ENCODE data around the gene GPC6.

The GPC6 gene

GRCh38 chr13:93963266-93964145, 736.9 kb downstream of the GPC6 start:
- DNase-seq, result no peak

DNA sequence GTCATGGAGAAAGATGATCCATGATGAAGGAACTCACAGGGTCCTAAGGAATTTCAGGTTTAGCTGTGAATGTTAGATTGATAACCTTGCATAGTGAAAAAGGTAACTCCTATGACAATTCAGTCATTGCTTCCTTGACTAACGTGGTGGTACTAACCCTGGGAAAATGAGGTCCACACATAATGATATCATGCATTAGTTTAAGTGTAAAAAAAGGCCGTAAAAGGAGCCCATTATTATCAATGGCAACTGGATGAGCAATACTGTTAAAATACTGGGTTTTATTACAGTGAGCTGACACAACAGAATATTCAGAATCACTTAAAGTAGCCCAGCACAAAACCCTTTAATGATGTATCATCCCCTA, 737.5 kb downstream of the GPC6 start:
- no peak for DNase-seq

DNA sequence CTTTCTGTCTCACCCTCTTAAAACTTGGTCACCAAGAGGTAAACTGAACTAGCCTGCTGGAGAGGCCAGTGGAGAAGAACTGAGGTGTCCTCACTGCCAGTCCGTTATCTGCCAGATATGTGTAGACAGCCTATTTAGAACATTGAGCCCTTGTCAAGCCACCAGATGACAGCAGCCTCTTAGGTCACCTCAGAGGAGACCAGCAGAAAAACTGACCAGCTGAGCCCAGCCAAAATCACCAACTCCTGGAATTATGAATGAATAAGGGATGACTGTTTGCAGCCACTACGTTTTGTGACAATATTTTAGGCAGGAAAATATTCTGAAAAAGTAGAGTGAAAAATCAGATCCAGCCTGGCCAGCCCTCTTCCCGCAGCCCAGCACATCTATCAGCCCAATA, 739.0 kb downstream of the GPC6 start:
- no peak for DNase-seq

GRCh38 chr13:93966267-93966936, 739.8 kb downstream of the GPC6 start:
- no peak for DNase-seq

GRCh38 chr13:93967286-93967685, 740.7 kb downstream of the GPC6 start:
- no peak for DNase-seq

- no peak for DNase-seq
These were observed 748.6 kb downstream of the GPC6 start for GRCh38 chr13:93975242-93975641.

- DNase-seq, result no peak
These were observed 749.9 kb downstream of the GPC6 start for GRCh38 chr13:93976528-93976927.

GRCh38 chr13:93977986-93978385, 751.4 kb downstream of the GPC6 start:
- no peak for DNase-seq

DNA sequence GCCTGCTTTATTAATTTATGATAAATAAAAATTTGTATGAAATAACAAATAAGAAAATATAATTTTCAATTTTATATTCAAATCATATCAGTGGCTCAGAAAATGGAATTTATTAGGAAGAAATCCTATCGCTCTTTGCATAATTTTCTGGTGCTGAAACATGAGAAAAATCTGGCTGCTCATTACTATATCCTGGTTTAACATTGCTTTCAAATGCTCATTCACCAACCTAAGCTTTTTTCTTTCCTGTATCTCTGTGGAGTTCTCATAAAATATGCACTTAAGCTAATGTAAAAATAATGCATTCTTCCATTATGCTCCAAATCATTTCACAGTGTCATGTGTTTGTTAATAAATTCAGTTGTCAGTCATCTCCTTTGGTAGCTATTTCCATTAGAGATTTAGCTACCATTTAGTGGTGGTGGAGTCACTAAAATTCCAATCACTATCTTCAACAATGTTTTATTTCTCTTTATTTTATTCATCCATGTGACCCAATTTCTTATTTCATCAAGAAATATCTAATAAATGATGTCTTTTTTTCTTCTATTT, 754.9 kb downstream of the GPC6 start:
- no peak for DNase-seq

- DNase-seq, result no peak
These were observed 755.7 kb downstream of the GPC6 start for GRCh38 chr13:93982179-93982918.

DNA sequence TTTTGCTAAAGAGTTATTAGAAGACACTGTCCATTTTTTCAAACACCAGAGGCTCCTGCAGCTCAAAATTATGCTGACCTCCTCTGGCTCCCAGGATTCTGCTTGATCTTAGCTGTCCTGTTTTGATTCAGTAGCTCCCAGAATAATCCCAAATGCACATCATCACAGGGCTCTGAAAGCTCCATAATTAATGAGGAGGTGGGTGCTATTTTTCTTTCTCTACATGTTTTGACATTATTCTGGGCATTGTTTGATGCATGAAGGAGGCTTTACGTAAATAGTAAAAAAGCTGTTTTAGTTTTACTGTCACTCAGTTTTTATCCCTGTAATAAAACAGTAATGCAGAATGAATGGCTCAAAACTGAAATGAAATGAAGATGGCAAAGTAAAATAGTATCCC, 757.4 kb downstream of the GPC6 start:
- no peak for DNase-seq

- no peak for DNase-seq
These were observed 758.3 kb downstream of the GPC6 start for GRCh38 chr13:93984876-93985275.

DNA sequence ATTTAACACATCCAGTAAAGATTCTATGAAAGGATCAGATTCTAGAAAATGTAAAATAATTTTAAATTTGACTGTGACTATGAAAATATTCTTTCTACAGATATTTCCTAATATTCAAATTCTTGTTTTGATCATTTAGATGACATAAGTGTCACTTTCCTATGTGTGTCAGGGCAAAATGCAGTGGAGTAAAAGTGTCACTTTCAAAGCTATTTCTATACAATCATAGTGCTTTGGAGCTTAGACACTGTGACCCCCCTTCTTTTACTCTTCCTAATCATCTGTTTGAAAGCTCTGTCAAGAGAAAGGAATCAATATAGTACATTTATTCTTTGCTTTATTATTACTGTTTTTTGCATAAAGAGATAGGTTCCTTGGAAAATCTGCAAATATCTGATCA, 760.9 kb downstream of the GPC6 start:
- no peak for DNase-seq

DNA sequence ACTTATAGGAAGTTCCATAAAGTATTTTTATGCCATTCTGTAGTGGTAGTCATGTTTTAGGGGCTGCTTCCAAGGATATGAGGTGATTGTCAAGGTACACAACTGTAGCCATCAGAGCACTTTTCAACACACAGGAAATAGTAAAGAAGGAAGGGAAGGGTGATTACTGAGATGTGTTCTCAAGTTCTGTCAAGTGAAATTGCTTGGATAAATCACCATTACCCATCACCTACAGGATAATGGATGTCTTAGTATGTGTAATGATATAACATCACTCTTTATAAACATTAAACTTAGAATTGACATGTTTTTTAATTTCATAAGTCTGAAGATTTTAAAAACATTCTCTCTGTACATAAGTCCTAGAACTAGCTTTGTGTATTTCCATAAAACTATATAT, 765.0 kb downstream of the GPC6 start:
- DNase-seq, result no peak

DNA sequence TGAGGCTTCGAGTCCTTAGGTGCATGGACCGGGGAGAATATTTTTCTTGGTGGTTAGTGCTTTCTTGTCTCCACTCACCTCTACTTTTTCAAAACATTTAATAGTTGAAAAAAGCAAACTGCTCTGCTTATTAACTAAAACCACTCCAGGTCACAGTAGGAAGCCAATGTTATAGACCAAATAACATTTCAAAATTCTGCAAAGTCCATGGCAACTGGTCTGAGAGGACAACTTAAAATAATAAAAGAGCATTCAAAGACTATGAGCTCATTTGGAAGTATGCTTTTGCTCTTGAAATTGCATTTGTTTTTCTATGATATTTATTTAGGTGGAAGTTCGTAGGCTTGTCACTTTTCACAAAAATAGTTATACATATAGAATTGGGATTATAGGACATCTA, 769.9 kb downstream of the GPC6 start:
- no peak for DNase-seq

DNA sequence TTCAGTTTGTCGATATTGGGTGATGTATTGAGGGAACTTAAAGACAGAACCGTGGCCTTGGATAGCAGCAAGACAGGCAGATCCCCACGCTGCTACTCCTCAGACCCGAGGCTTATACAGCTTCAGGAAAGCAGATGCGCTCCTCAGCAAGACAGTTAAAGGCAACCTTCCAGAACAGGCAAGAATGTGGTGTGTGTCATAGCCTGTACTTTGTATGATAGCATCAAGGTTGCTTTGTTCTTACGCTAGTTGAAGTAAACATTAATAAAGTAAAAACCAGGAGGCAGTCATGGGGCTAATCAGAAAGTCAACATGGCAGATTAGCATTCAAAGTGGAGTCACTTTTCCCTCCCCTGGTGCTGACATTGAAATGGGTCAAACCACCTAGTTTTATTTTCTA, 779.7 kb downstream of the GPC6 start:
- DNase-seq, result no peak

DNA sequence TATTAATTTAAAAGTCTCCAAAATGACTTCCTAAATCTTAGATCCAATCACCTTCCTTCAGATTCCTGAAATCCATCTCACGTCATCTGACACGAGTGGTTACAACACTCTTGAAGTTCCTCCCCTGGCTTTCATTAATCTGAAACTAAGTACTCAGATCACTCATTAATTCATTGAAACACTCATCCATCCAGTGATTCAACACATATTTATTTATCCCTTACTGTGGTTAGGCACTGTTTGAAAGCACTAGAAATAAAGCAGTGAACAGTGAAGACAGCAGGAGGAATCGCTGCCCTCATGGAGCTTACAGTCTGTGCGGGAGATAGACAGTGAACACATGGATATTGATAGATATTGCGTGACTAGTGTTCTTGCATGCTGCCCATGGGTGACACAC, 780.5 kb downstream of the GPC6 start:
- DNase-seq, result no peak

GRCh38 chr13:94009701-94010100, 783.1 kb downstream of the GPC6 start:
- no peak for DNase-seq

- no peak for DNase-seq
These were observed 787.9 kb downstream of the GPC6 start for GRCh38 chr13:94014461-94014860.

- DNase-seq, result no peak
These were observed 793.8 kb downstream of the GPC6 start for GRCh38 chr13:94020426-94020825.

- no peak for DNase-seq
These were observed 794.2 kb downstream of the GPC6 start for GRCh38 chr13:94020833-94021232.

DNA sequence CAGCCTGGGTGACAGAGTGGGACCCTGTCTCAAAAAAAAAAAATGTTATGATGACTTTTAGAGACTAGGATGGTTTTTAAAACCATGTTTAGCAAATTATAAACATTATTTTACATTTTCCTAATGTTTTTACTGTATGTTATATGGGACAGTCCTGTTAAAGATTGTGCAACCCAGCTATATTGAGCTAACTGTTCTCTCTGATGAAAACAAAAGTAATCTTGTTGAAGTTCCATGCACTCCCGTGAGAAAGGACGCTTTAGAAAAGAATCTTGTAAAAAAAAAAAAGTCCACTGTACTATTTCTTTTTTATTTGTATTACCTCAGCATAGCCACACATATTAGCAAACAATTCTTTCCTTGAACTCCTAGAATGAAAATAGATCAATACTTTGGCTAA, 801.6 kb downstream of the GPC6 start:
- no peak for DNase-seq

Measured in amygdala (tissue), 56 donors.